GM13977 (cell line): ENCODE results near the gene SUCLG2.

Experiments
- DNase-seq: peaks from one replicate; pipeline ENCODE4 v3.0.0; 2012; ENCODE audit warnings: low spot score
- in situ Hi-C: fragments of 300-500 bp; cut with MboI; formaldehyde crosslinking; loops from one replicate; pipeline ENCODE4 v1.12.0; 2022; ENCODE audit warnings: low sequenced_read_pairs, low pct_unique_long_range_greater_than_20kb, mixed read lengths, inconsistent platforms; ENCODE audit not compliant: unreplicated experiment
- TF ChIP-seq, protein P1 (sequence below): IDR thresholded peaks from 2 replicates; pipeline ENCODE4 v1.5.1; 2012; ENCODE audit warnings: mild to moderate bottlenecking, control low read depth; ENCODE audit not compliant: insufficient read depth; ENCODE audit errors: extremely low read depth, missing control alignments

The SUCLG2 gene

DNA sequence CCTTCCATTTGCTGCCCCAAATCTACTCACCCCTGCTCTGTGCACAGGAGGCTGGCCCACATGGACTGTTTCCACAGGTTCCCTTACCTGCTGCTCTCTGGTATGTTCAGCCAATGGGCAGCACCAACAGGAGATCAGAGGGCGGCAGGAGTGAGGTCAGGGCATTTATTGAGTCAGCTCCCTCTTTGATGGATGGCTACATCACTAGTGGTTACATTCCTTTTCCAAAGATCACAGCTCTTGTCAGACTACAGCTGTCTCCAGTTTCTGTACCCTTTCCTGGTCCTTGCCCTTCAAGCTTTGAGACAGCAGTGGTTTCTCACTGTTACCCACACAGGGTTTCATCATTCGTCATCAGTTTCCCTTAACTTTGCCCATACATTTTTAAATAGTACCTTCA, 325.1 kb downstream of the SUCLG2 start:
- TF ChIP-seq, protein P1, sequence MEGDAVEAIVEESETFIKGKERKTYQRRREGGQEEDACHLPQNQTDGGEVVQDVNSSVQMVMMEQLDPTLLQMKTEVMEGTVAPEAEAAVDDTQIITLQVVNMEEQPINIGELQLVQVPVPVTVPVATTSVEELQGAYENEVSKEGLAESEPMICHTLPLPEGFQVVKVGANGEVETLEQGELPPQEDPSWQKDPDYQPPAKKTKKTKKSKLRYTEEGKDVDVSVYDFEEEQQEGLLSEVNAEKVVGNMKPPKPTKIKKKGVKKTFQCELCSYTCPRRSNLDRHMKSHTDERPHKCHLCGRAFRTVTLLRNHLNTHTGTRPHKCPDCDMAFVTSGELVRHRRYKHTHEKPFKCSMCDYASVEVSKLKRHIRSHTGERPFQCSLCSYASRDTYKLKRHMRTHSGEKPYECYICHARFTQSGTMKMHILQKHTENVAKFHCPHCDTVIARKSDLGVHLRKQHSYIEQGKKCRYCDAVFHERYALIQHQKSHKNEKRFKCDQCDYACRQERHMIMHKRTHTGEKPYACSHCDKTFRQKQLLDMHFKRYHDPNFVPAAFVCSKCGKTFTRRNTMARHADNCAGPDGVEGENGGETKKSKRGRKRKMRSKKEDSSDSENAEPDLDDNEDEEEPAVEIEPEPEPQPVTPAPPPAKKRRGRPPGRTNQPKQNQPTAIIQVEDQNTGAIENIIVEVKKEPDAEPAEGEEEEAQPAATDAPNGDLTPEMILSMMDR, result no peak
- no peak for DNase-seq
- in situ Hi-C loops, result no loop called here

DNA sequence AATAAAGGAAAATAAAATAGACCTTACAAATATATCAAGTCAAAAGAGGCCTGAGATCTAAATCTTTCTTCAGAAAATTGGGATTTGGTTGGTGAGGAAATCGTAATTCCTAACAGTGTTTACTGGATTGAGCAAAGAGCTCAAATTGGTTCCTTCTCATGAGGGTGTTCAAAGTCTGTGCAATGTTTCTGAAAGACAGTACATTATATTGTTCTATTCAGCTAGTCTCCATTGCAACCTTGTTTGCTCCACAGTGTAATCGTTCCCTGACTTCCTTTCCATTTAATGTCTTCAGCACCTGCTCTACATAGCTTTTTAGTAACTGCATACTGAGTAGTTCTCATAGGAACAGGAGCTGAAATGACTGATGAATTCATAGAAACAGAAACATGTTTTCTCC, 326.8 kb downstream of the SUCLG2 start:
- TF ChIP-seq, protein P1, result no peak
- no peak for DNase-seq
- in situ Hi-C loops, result no loop called here

DNA sequence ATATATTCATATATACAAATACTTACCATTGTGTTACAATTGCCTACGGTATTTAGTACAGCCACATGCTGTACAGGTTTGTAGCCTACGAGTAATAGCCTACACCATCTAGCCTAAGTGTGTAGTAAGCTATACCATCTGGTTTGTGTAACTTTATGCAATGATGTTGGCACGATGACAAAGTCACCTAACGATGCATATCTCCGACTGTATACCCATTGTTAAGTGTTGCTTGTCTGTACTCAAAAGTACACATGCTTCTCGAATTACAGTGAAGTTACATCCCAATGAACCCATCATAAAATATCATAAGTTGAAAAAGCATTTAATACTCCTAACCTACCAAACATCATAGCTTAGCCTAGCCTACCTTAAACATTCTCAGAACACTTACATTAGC, 329.2 kb downstream of the SUCLG2 start:
- TF ChIP-seq, protein P1, result no peak
- DNase-seq, result no peak
- in situ Hi-C loops, result no loop called here
